ENCODE data around the gene RYR1.
"Not testable (repeated sequence)": the region's sequence is repeated elsewhere in the genome, so short reads cannot be mapped to it uniquely, and the experiment has no call there.

GRCh38 chr19:38631301-38631700 is 197.8 kb downstream of the RYR1 start:
- TF ChIP-seq CTCF (IDR thresholded peaks at IDR 0.05; ENCODE audit: low read depth, low read length); POLR2A (IDR thresholded peaks at IDR 0.05; ENCODE audit: extremely low read depth, insufficient read length): not testable (repeated sequence)
